Measurements from ENCODE around the gene RAB3B.
"Not testable (repeated sequence)": the region's sequence is repeated elsewhere in the genome, so short reads cannot be mapped to it uniquely, and the experiment has no call there.

RAB3B gene

GRCh38 chr1:51926171-51926812 is 64.2 kb downstream of the RAB3B start:
- intact Hi-C loops (cut with DNase I) = no loop called here
- peak in 1 of 10 donors; percentile 10 for DNase-seq

- no peak for DNase-seq
- intact Hi-C loops (cut with DNase I) = no loop called here
These were observed 66.0 kb downstream of the RAB3B start for GRCh38 chr1:51924455-51924854.

GRCh38 chr1:51922040-51922439 is 68.5 kb downstream of the RAB3B start:
- intact Hi-C loops (cut with DNase I) = no loop called here
- DNase-seq = no peak

GRCh38 chr1:51920130-51920529 is 70.4 kb downstream of the RAB3B start:
- DNase-seq = no peak
- intact Hi-C loops (cut with DNase I) = no loop called here

- intact Hi-C loops (cut with DNase I) = no loop called here
- DNase-seq = no peak
These were observed 70.8 kb downstream of the RAB3B start for GRCh38 chr1:51919684-51920083.

GRCh38 chr1:51916587-51917405 is 73.7 kb downstream of the RAB3B start:
- intact Hi-C loops (cut with DNase I) = no loop called here
- DNase-seq = no peak

- intact Hi-C loops (cut with DNase I) = no loop called here
- DNase-seq = no peak
These were observed 74.5 kb downstream of the RAB3B start for GRCh38 chr1:51915951-51916350.

GRCh38 chr1:51912881-51913280 is 77.6 kb downstream of the RAB3B start:
- intact Hi-C loops (cut with DNase I) = no loop called here

GRCh38 chr1:51910221-51911000 is 80.1 kb downstream of the RAB3B start:
- intact Hi-C loops (cut with DNase I) = no loop called here

More at GRCh38 chr1:51912881-51913280, 77.6 kb downstream of the RAB3B start:
- DNase-seq = no peak

GRCh38 chr1:51908499-51908898 is 82.0 kb downstream of the RAB3B start:
- intact Hi-C loops (cut with DNase I) = no loop called here
- no peak for DNase-seq

More at GRCh38 chr1:51910221-51911000, 80.1 kb downstream of the RAB3B start:
- DNase-seq = no peak

GRCh38 chr1:51907079-51907702 is 83.3 kb downstream of the RAB3B start:
- intact Hi-C loops (cut with DNase I) = no loop called here
- DNase-seq = no peak

GRCh38 chr1:51906306-51907078 is 84.0 kb downstream of the RAB3B start:
- DNase-seq = no peak
- intact Hi-C loops (cut with DNase I) = no loop called here

- intact Hi-C loops (cut with DNase I) = no loop called here
- no peak for DNase-seq
These were observed 88.0 kb downstream of the RAB3B start for GRCh38 chr1:51902456-51902855.

- DNase-seq = no peak
- intact Hi-C loops (cut with DNase I) = no loop called here
These were observed 89.3 kb downstream of the RAB3B start for GRCh38 chr1:51901151-51901550.

- intact Hi-C loops (cut with DNase I) = no loop called here
- DNase-seq = no peak
These were observed 91.5 kb downstream of the RAB3B start for GRCh38 chr1:51899022-51899421.

GRCh38 chr1:51898090-51898734 is 92.3 kb downstream of the RAB3B start:
- intact Hi-C loops (cut with DNase I) = no loop called here
- DNase-seq = no peak

GRCh38 chr1:51897699-51898031 is 92.8 kb downstream of the RAB3B start:
- intact Hi-C loops (cut with DNase I) = loop anchor here (1.0 kb wide), 1 partner anchor 105 kb away; no protein-coding TSS in a partner anchor
- DNase-seq = no peak

- DNase-seq; intact Hi-C loops (cut with DNase I): not testable (repeated sequence)
These were observed 95.8 kb downstream of the RAB3B start for GRCh38 chr1:51894748-51895147.

- peak; percentile 97 to 100 (median 99) for DNase-seq
- intact Hi-C loops (cut with DNase I) = loop anchor here (10.0 kb wide), 1 partner anchor 254 kb away; no protein-coding TSS in a partner anchor
These were observed 111.7 kb downstream of the RAB3B start, which contains the start of gene NRDC for GRCh38 chr1:51878616-51879336. TSS of gene NRDC (minus strand) at chr1:51878727. CDS start at chr1:51878615, 112 bp downstream.

All from posterior cingulate gyrus (tissue), 11 donors.